Activated CD4-positive, alpha-beta T cell treated with anti-CD3 and anti-CD28 coated beads, Interleukin-2, amount 10 ng/mL, durations not matched to agents 7 days and 5 days (primary cell): ENCODE data around the gene ACOD1. TPM values are rescaled to one million over a fixed set of nuclear protein-coding genes. Genes with fewer than 3 reads are reported as not detected.

Experiments used
- CTCF ChIA-PET: fragments of 350-600 bp; sonication (Branson Sonifier 250); formaldehyde crosslinking; loops from one replicate; lab custom pipeline; 2021; ENCODE audit warnings: antibody characterized with exemption; lab: Charles Lee
- POLR2A ChIA-PET: fragments of 350-600 bp; sonication (Branson Sonifier 250); formaldehyde crosslinking; loops from one replicate; lab custom pipeline; 2021; ENCODE audit warnings: antibody characterized with exemption; lab: Charles Lee
- DNase-seq: peaks from one replicate; pipeline ENCODE4 v3.0.0-alpha.2; 2020
- H3K27ac Mint-ChIP-seq: one replicate; pipeline ENCODE4 v1.8.0; 2021; ENCODE audit warnings: mild to moderate bottlenecking, moderate library complexity, mixed read lengths
- H3K27me3 Mint-ChIP-seq: one replicate; pipeline ENCODE4 v1.8.0; 2021; ENCODE audit warnings: mixed read lengths
- H3K36me3 Mint-ChIP-seq: one replicate; pipeline ENCODE4 v1.8.0; 2021; ENCODE audit warnings: low read depth, mixed read lengths
- H3K4me1 Mint-ChIP-seq: one replicate; pipeline ENCODE4 v1.8.0; 2021; ENCODE audit warnings: mixed read lengths
- H3K4me3 Mint-ChIP-seq: one replicate; pipeline ENCODE4 v1.8.0; 2021; ENCODE audit warnings: mild to moderate bottlenecking, moderate library complexity, mixed read lengths
- H3K9me3 Mint-ChIP-seq: one replicate; pipeline ENCODE4 v1.8.0; 2021; ENCODE audit warnings: mixed read lengths
- total RNA-seq, 2 experiments: library from RNA; stranded (reverse); gene quantifications; one replicate each; pipeline ENCODE4 v1.2.3, GENCODE V29; 2021

Gene ACOD1
- total RNA-seq, 2 experiments from 2014 or later = not detected

DNA sequence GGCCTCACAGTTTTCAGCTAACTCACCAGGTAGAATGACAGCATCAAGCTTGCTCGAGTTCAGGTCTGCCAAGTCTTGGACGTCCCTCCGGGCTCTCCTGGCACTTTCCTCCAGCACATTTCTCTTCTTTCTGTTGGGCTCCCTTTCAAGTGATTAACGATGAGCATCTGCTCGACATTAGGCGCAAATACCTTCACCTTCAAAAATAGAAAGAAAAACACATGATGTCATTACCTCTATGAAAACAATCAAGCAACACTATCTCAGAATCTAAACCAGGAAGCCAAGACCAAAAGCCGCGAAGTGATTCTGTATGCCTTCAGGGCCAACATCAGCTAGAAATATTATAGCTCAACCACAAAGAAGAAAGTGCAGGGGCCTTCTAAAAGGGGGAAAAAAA, 28.2 kb downstream of the ACOD1 start:
- POLR2A ChIA-PET = interaction anchor here (0.5 kb wide), 1 partner anchor 334 kb away, joined by 4 read pairs; no protein-coding TSS in a partner anchor
- Mint-ChIP-seq H3K9me3 (no peaks in the 10 kb centered on the region), H3K36me3 (no peaks in the 10 kb centered on the region), H3K4me1 (peaks cover 10% of the 10 kb centered on the region), H3K27me3 (peaks cover 43% of the 10 kb centered on the region), H3K27ac (peak overlapping the region; percentile 59), H3K4me3 (no peak overlapping the region)
- CTCF ChIA-PET = interaction anchor here (1.2 kb wide), 1 partner anchor 17 kb away, joined by 3 read pairs; no protein-coding TSS in a partner anchor
- peak; percentile 32 for DNase-seq

DNA sequence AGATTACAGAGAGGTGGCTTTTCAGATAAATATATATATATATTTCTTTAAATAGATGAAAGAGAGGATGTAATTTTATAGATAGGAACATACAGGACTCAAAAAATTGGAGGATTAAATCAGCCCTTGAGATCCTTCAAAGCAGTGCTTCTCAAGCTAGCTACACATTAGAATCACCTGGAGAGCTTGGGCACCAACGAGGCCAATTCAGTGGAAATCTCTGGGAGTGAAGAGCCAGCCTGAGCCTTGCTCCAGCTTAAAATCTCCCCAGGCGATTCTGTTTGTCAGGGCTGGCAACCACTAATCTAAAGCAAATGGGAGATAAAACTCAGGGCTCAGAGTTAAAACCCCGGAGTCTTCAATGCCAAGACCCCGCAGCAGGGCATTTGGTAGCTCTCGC, 28.6 kb downstream of the ACOD1 start:
- no peak overlapping the region for H3K4me3 Mint-ChIP-seq
- no peaks in the 10 kb centered on the region for H3K36me3 Mint-ChIP-seq
- H3K4me1 Mint-ChIP-seq = peaks cover 10% of the 10 kb centered on the region
- CTCF ChIA-PET = interaction anchor here (1.2 kb wide), 1 partner anchor 16 kb away, joined by 3 read pairs; no protein-coding TSS in a partner anchor
- POLR2A ChIA-PET = interaction anchor here (0.5 kb wide), 1 partner anchor 335 kb away, joined by 4 read pairs; no protein-coding TSS in a partner anchor
- no peaks in the 10 kb centered on the region for H3K9me3 Mint-ChIP-seq
- no peak for DNase-seq
- peaks cover 45% of the 10 kb centered on the region for H3K27me3 Mint-ChIP-seq
- H3K27ac Mint-ChIP-seq = no peak overlapping the region

DNA sequence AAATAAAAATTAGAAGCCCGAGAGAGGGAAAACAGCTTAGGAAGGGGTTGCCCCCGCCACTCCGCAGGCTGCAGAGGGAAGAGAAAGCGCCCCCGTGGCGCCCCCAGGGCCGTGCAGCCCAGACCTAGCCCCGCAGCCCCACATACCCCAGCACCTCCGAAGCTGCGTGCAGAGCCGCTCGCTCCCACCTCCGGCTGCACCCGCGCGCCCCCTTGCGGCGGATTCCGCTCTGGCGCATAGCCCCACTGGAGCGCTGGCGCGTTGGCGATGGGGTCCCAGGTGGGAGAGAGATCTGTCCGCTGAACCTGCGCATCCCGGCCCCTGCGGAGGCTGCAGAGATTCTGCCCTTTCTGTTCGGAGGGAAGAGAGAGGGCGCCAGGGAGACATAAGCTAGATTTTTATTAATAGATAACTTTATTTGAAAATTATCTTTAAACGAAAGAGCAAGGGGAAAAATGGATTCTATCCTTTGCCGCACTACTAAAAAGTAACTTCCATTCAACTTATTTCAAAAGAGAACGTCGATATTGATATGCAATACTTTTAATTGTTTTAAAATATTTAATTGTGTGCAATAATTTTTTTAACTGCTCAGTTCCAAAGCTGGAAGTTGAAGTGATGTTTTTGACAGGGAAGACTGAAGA, 31.9 kb downstream of the ACOD1 start:
- peak overlapping the region; percentile 22 for H3K4me3 Mint-ChIP-seq
- H3K27me3 Mint-ChIP-seq = peaks cover 32% of the 10 kb centered on the region
- ChIA-PET CTCF (interaction anchor here (0.6 to 3.1 kb wide), 11 partner anchors 11 to 1323 kb away, joined by 3 to 31 read pairs (median 4); partner anchors contain the start of genes CLN5 and FBXL3), POLR2A (no interaction called here)
- peaks cover 10% of the 10 kb centered on the region for H3K4me1 Mint-ChIP-seq
- no peaks in the 10 kb centered on the region for H3K36me3 Mint-ChIP-seq
- no peaks in the 10 kb centered on the region for H3K9me3 Mint-ChIP-seq
- H3K27ac Mint-ChIP-seq = no peak overlapping the region
- DNase-seq = peak; percentile 84

DNA sequence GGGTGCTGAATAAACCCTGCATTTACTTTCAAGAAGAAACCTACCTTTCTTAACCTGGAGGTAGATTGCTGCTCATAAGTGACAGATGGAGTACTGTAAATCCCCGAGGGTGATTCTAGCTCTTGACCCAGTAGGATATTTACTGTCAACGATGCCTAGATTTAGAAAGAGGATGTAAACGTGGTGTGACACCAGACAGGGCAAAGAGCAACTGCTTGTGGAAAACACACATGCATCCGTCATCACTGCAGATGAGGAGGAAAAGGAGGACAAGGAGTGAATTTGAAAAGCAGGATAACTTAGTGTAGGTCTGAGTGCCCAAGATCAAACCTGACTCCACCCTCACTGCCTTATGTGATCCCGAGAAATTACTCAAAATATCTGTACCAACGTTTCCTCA, 33.8 kb downstream of the ACOD1 start:
- DNase-seq = no peak
- Mint-ChIP-seq H3K4me3 (no peak overlapping the region), H3K9me3 (no peaks in the 10 kb centered on the region), H3K27ac (no peak overlapping the region), H3K27me3 (peaks cover 43% of the 10 kb centered on the region), H3K4me1 (peaks cover 2% of the 10 kb centered on the region), H3K36me3 (no peaks in the 10 kb centered on the region)
- ChIA-PET POLR2A (no interaction called here), CTCF (interaction anchor here (2.6 kb wide), 1 partner anchor 9 kb away, joined by 31 read pairs; the partner anchor contains the start of gene CLN5)

DNA sequence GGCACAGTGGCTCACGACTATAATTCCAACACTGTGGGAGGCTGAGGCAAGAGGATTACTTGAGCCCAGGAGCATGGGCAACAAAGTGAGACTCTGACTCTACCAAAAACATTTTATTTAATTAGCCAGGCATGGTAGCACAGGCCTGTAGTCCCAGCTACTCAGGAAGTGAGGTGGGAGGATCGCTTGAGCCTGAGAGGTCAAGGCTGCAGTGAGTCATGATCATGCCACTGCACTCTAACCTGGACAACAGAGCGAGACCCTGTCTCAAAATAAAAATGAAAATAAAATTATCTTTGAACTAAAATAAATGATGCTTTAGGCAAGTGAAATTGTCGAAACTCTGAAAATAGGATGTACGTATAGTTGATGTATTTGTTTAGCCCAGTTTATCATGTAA, 35.4 kb downstream of the ACOD1 start:
- Mint-ChIP-seq H3K4me3 (no peak overlapping the region), H3K27me3 (peaks cover 42% of the 10 kb centered on the region), H3K27ac (no peak overlapping the region), H3K9me3 (no peaks in the 10 kb centered on the region), H3K4me1 (peaks cover 2% of the 10 kb centered on the region), H3K36me3 (no peaks in the 10 kb centered on the region)
- ChIA-PET CTCF (interaction anchor here (0.6 to 1.2 kb wide), 2 partner anchors 10 to 50 kb away, joined by 3 read pairs; no protein-coding TSS in a partner anchor), POLR2A (no interaction called here)
- DNase-seq = no peak

DNA sequence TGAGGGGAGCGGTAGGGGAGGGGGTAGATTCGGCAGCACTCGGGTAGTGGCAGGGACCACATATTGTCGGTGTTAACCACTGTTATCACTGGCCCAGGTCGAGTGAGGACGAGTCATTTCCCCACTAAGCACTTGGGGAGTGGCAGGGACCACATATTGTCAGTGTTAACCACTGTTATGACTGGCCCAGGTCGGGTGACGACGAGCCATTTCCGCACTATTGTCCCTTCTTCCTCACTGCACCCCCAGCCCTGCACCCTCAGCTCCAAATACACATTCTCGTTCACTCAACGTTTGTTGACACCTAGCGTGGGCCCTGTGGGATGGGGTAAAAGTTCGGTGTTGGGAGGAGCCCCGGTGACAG, 43.1 kb downstream of the ACOD1 start:
- H3K27me3 Mint-ChIP-seq = peaks cover 10% of the 10 kb centered on the region
- ChIA-PET POLR2A (interaction anchor here (0.7 kb wide), 1 partner anchor 538 kb away, joined by 3 read pairs; no protein-coding TSS in a partner anchor), CTCF (interaction anchor here (5.2 kb wide), 1 partner anchor 11 kb away, joined by 31 read pairs; no protein-coding TSS in a partner anchor)
- peaks cover 32% of the 10 kb centered on the region for H3K4me1 Mint-ChIP-seq
- H3K9me3 Mint-ChIP-seq = no peaks in the 10 kb centered on the region
- H3K36me3 Mint-ChIP-seq = peaks cover 19% of the 10 kb centered on the region
- peak overlapping the region; percentile 100 for H3K27ac Mint-ChIP-seq
- H3K4me3 Mint-ChIP-seq = peak overlapping the region; percentile 95
- DNase-seq = peak; percentile 65

DNA sequence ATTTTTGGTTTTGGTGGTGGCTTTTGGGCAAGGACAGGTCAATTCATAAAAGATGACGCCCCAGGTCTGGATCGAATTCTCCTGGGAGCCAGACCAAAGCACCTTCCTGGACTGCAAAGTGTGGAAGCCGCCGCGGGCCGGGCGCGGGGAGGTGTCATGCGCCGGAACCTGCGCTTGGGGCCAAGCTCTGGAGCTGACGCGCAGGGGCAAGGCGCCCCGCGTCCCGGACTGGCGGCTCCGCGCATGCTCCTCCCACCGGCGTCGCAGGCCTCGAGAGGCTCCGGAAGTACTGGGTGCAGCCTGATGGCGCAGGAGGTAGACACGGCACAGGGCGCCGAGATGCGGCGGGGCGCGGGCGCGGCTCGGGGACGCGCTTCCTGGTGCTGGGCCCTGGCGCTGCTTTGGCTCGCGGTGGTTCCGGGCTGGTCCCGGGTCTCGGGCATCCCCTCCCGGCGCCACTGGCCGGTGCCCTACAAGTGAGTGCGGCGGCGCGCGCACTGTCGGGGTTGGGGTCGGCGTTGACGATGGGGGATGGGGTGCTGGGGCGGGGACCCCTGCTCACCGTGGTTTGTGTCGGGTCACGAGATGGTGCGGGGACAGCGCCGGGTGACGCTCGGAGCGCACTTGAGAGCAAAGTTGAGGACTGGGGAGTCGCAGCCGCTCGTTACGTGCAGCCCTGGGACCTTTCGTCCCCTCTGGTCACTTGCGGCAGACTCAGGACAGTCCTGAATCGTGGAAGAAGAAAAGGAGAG, 43.7 kb downstream of the ACOD1 start, which contains the start of gene CLN5:
TSS of gene CLN5 (plus strand) at position 286 of the 752 bp plus-strand sequence. CDS start at position 304, 18 bp downstream.
- Mint-ChIP-seq H3K9me3 (no peaks in the 10 kb centered on the region), H3K27ac (peak within 1 kb of the TSS; percentile 100), H3K36me3 (peaks cover 25% of the 10 kb centered on the region), H3K27me3 (peaks cover 4% of the 10 kb centered on the region), H3K4me1 (peaks cover 35% of the 10 kb centered on the region), H3K4me3 (peak within 1 kb of the TSS; percentile 95)
- ChIA-PET POLR2A (interaction anchor here (0.7 kb wide), 1 partner anchor 537 kb away, joined by 3 read pairs; no protein-coding TSS in a partner anchor), CTCF (interaction anchor here (1.0 to 5.2 kb wide), 5 partner anchors 10 to 107 kb away, joined by 3 to 31 read pairs (median 3); partner anchors contain the start of gene FBXL3)
- peak; percentile 95 for DNase-seq

DNA sequence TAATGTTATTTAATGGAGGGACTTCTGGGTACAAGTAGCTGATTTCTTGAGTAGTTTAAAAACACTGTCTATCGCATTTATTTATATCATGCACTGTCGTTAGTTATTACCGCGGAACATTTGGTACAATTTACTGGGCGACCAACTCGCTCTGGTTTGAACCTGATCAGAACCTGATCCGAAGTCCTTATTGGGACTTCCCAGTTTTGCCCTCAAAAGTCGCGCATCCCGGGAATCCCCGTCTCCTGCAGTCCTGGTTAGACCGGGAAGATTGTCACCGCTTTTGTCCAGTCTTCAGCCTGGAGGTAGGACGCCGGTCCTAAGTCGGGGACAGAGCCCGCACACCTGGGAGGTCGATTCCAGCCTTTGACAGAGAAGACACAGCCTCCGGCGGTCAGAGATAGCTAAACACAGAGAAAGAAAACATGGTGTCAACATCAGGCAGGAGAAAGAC, 44.3 kb downstream of the ACOD1 start:
- Mint-ChIP-seq H3K9me3 (no peaks in the 10 kb centered on the region), H3K4me3 (peak overlapping the region; percentile 95), H3K4me1 (peaks cover 37% of the 10 kb centered on the region), H3K27me3 (no peaks in the 10 kb centered on the region), H3K27ac (peak overlapping the region; percentile 100), H3K36me3 (peaks cover 29% of the 10 kb centered on the region)
- ChIA-PET POLR2A (no interaction called here), CTCF (interaction anchor here (1.0 to 5.2 kb wide), 7 partner anchors 9 to 107 kb away, joined by 3 to 31 read pairs (median 3); partner anchors contain the start of gene FBXL3)
- DNase-seq = peak; percentile 12

DNA sequence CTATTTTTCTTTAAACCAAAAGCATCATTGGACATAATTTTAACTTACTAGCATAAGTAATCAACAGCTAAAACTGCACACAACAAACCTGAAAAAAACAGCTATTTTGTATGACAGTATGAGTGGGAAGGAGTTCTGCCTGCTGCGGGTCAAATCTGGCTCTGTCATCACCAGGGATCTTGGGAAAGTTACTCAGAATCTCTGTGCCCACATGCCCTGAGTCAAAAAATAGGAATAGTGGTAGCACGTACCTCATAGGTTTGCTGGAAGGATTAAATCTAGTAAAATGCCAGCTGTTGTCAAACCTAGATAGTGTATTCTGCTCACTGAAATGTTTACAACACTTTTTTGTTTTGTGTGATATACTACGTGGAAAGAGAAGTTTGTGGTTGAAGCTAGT, 44.7 kb downstream of the ACOD1 start:
- H3K27me3 Mint-ChIP-seq = no peaks in the 10 kb centered on the region
- POLR2A ChIA-PET = no interaction called here
- peak overlapping the region; percentile 95 for H3K4me3 Mint-ChIP-seq
- CTCF ChIA-PET = interaction anchor here (1.0 to 5.2 kb wide), 7 partner anchors 9 to 108 kb away, joined by 3 to 31 read pairs (median 3); partner anchors contain the start of gene FBXL3
- DNase-seq = no peak
- peaks cover 34% of the 10 kb centered on the region for H3K36me3 Mint-ChIP-seq
- peaks cover 37% of the 10 kb centered on the region for H3K4me1 Mint-ChIP-seq
- H3K27ac Mint-ChIP-seq = peak overlapping the region; percentile 100
- H3K9me3 Mint-ChIP-seq = no peaks in the 10 kb centered on the region

DNA sequence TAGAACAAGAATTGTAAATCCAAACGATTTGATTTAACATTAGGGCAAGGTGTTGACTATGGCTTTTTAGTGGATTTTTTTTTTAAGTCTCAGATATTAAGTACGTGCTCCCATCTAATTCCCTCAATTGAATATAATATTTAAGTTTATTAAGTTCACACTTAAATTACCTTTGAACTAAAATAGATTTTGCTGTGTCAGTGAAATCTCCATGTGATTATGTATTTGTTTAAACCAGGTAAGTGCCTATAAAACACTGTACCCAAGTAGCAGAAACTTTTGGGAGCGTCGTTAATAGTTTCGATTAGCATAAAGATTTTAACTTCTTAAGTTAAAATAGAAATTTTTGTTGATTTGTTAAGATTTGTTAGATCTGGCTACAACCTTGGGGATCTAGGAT, 45.2 kb downstream of the ACOD1 start:
- Mint-ChIP-seq H3K4me3 (peak overlapping the region; percentile 95), H3K27ac (peak overlapping the region; percentile 100), H3K4me1 (peaks cover 39% of the 10 kb centered on the region), H3K9me3 (no peaks in the 10 kb centered on the region), H3K27me3 (no peaks in the 10 kb centered on the region), H3K36me3 (peaks cover 38% of the 10 kb centered on the region)
- CTCF ChIA-PET = interaction anchor here (0.9 to 5.2 kb wide), 6 partner anchors 8 to 42 kb away, joined by 3 to 31 read pairs (median 3); no protein-coding TSS in a partner anchor
- DNase-seq = no peak
- POLR2A ChIA-PET = no interaction called here

DNA sequence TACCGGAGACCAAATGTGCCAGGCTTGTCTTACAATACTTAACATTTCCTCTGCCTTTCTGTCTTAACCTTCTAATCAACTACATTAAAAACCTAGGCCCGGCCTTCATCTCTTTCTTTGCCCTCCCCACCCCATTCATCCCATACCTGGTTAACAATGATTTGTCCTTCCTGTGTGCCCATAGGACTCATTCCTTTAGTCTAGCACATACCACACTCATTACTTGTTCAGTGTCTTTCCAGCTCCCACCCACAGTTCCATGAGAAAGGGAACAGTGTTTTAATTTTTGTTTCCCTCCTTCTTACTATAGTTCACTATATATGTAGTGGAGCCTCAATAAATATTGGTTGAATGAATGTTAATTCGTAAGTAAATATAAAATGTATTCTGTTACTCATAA, 46.0 kb downstream of the ACOD1 start:
- Mint-ChIP-seq H3K27ac (no peak overlapping the region), H3K36me3 (peaks cover 46% of the 10 kb centered on the region), H3K27me3 (no peaks in the 10 kb centered on the region), H3K4me3 (no peak overlapping the region), H3K4me1 (peaks cover 39% of the 10 kb centered on the region), H3K9me3 (no peaks in the 10 kb centered on the region)
- ChIA-PET POLR2A (no interaction called here), CTCF (interaction anchor here (0.9 kb wide), 1 partner anchor 10 kb away, joined by 3 read pairs; no protein-coding TSS in a partner anchor)
- no peak for DNase-seq

DNA sequence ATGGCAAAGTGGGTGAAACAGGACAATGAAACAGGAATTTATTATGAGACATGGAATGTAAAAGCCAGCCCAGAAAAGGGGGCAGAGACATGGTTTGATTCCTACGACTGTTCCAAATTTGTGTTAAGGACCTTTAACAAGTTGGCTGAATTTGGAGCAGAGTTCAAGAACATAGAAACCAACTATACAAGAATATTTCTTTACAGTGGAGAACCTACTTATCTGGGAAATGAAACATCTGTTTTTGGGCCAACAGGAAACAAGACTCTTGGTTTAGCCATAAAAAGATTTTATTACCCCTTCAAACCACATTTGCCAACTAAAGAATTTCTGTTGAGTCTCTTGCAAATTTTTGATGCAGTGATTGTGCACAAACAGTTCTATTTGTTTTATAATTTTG, 52.2 kb downstream of the ACOD1 start:
- Mint-ChIP-seq H3K27ac (no peak overlapping the region), H3K4me1 (peaks cover 28% of the 10 kb centered on the region), H3K4me3 (no peak overlapping the region), H3K36me3 (peaks cover 55% of the 10 kb centered on the region), H3K9me3 (no peaks in the 10 kb centered on the region), H3K27me3 (no peaks in the 10 kb centered on the region)
- DNase-seq = no peak
- CTCF ChIA-PET = interaction anchor here (1.1 to 1.4 kb wide), 2 partner anchors 10 to 16 kb away, joined by 3 to 6 read pairs; no protein-coding TSS in a partner anchor
- POLR2A ChIA-PET = interaction anchor here (0.6 kb wide), 1 partner anchor 1975 kb away, joined by 4 read pairs; no protein-coding TSS in a partner anchor
